Neutrophil (primary cell): ENCODE results near the gene RHBDL1.

Source experiments
- H3K27ac ChIP-seq: fragments of 200-600 bp; sonication (generic); 2 replicates; pipeline ENCODE4 v1.5.1; 2016; ENCODE audit warnings: mild to moderate bottlenecking, moderate library complexity
- H3K27me3 ChIP-seq: fragments of 200-600 bp; sonication (generic); 2 replicates; pipeline ENCODE4 v1.6.0; 2016; ENCODE audit warnings: mild to moderate bottlenecking
- H3K36me3 ChIP-seq: fragments of 200-600 bp; sonication (generic); 2 replicates; pipeline ENCODE4 v1.5.1; 2017
- H3K4me1 ChIP-seq, 2 experiments: fragments of 200-600 bp in 1 of 2; sonication (generic) in 1 of 2; 1 replicate in 1 of 2; 2 replicates in 1 of 2; pipeline versions ENCODE4 v1.5.1 to v1.6.1; 2013 to 2016; ENCODE audit warnings: low read depth in 1 of 2, low read length in 1 of 2, mild to moderate bottlenecking in 1 of 2, moderate library complexity in 1 of 2; ENCODE audit not compliant: control insufficient read depth in 1 of 2, insufficient read depth in 1 of 2
- H3K4me3 ChIP-seq, 2 experiments: fragments of 200-600 bp in 1 of 2; sonication (generic) in 1 of 2; 1 replicate in 1 of 2; 2 replicates in 1 of 2; pipeline ENCODE4 v1.5.1; 2013 to 2016; ENCODE audit warnings: low read depth in 1 of 2, low read length in 1 of 2, mild to moderate bottlenecking in 1 of 2, moderate library complexity in 1 of 2
- H3K9me3 ChIP-seq: fragments of 200-600 bp; sonication (generic); 2 replicates; pipeline ENCODE4 v1.5.1; 2016
- TF ChIP-seq, protein P1 (sequence below): fragments of 200-600 bp; sonication (generic); IDR thresholded peaks from 2 replicates; pipeline ENCODE4 v1.5.1; 2016; ENCODE audit warnings: antibody characterized with exemption

Gene RHBDL1

DNA sequence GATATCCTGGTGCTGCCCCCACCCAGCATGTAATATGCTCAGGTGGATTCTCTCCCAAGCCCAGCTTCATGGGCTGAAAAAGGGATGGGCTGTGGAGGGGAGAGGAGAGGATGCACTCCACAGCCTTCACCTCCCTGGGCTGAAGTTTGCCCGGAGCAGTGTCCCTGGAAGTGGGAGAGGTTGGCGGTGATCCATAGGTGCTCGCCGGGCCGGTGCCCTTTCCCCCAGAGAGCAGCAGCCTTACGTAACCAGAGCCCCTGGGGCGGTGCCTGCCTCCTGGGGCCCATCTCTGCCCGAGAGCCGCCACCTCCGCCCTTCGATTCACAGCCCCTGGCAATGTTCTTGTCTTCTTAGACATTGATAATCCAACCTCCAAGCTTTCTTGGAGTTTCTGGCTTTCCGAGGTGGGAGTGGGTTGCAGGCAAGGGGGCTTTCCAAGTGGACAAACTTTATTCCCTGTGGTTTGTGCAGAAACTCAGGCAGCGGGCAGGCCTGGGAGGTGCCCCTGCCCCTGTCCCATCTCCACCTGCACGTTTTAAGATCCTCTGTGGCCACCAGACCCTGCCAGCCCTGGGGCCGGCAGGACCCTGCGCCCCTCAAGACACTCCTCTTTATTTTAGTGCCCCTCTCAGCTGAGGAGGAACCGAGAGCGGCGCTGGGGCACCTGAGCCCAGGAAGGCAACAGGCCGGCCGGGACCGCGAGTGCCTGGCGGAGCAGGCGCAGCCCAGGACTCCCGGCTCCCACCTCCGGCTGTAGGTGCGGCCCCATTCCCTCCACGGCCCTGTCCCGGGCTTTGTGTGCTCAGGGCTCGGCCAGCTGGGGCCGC is 29.4 kb upstream of the RHBDL1 start:
- no peak overlapping the region for H3K27ac ChIP-seq

DNA sequence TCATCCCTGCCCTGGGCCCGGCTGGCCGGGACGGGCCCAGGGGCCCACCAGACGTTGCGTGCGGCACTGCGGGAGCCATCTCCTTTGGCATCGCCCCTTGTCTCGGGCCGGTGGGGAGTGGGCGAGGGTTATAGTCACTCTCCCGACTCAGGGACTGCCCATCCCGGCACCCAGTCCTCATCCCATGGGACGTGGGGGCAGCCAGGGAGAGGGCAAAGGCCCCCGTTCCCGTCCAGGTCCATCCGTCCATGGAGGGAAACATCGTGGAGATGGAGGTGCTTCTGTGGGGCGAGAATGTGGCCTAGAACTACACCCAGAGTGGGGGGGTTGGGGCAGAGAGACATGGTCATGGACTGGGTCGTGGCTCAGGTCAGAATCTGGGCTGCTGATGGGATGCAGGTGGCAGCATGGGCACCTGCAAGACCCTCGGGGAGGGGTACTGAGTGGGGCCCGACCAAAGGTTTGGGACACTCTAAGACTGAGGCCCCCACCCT is 28.7 kb upstream of the RHBDL1 start:
- no peak overlapping the region for H3K4me3 ChIP-seq
- H3K27ac ChIP-seq = no peak overlapping the region

More for the DNA sequence above, 29.4 kb upstream of the RHBDL1 start:
- no peak overlapping the region for H3K4me3 ChIP-seq
- no peaks in the 10 kb centered on the region for H3K27me3 ChIP-seq
- H3K9me3 ChIP-seq = no peaks in the 10 kb centered on the region
- H3K36me3 ChIP-seq = no peaks in the 10 kb centered on the region
- TF ChIP-seq, protein P1, sequence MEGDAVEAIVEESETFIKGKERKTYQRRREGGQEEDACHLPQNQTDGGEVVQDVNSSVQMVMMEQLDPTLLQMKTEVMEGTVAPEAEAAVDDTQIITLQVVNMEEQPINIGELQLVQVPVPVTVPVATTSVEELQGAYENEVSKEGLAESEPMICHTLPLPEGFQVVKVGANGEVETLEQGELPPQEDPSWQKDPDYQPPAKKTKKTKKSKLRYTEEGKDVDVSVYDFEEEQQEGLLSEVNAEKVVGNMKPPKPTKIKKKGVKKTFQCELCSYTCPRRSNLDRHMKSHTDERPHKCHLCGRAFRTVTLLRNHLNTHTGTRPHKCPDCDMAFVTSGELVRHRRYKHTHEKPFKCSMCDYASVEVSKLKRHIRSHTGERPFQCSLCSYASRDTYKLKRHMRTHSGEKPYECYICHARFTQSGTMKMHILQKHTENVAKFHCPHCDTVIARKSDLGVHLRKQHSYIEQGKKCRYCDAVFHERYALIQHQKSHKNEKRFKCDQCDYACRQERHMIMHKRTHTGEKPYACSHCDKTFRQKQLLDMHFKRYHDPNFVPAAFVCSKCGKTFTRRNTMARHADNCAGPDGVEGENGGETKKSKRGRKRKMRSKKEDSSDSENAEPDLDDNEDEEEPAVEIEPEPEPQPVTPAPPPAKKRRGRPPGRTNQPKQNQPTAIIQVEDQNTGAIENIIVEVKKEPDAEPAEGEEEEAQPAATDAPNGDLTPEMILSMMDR = no peak
- peaks cover 43 to 56% of the 10 kb centered on the region in 2 experiments for H3K4me1 ChIP-seq

DNA sequence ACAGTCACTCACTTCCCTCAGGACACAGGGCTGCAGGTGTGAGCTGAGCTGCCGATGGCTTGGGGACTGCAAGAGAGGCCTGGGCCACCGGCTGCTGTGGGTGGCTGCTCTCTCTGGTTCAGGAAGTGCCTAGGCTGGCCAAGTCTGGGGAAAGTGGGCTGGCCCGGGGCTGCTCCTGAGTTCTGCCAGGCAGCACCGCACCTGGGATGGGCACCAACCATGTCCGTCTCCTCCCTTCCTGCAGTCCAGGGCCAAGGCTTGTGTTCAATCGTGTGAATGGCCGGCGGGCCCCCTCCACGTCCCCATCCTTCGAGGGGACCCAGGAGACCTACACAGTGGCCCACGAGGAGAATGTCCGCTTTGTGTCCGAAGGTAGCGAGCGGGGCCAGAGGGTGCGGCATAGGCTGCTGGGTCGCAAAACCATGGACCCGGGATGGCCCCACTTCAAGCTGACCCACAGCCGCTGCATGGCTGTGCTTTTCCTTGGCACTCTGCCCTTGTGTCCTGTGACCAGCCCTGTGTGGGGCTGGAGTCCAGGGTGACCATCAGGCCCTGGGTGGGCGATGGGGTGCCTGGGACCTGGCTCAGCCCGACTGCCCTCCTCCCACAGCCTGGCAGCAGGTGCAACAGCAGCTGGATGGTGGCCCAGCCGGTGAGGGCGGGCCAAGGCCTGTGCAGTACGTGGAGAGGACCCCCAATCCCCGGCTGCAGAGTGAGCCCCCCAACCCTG is 28.1 kb upstream of the RHBDL1 start:
- H3K27ac ChIP-seq = no peak overlapping the region
- peaks cover 37 to 46% of the 10 kb centered on the region in 2 experiments for H3K4me1 ChIP-seq
- no peaks in the 10 kb centered on the region for H3K27me3 ChIP-seq

More for the DNA sequence above, 28.7 kb upstream of the RHBDL1 start:
- Histone ChIP-seq H3K9me3 (no peaks in the 10 kb centered on the region), H3K27me3 (no peaks in the 10 kb centered on the region), H3K4me1 (peaks cover 38 to 50% of the 10 kb centered on the region in 2 experiments), H3K36me3 (no peaks in the 10 kb centered on the region)
- TF ChIP-seq, protein P1 = no peak

DNA sequence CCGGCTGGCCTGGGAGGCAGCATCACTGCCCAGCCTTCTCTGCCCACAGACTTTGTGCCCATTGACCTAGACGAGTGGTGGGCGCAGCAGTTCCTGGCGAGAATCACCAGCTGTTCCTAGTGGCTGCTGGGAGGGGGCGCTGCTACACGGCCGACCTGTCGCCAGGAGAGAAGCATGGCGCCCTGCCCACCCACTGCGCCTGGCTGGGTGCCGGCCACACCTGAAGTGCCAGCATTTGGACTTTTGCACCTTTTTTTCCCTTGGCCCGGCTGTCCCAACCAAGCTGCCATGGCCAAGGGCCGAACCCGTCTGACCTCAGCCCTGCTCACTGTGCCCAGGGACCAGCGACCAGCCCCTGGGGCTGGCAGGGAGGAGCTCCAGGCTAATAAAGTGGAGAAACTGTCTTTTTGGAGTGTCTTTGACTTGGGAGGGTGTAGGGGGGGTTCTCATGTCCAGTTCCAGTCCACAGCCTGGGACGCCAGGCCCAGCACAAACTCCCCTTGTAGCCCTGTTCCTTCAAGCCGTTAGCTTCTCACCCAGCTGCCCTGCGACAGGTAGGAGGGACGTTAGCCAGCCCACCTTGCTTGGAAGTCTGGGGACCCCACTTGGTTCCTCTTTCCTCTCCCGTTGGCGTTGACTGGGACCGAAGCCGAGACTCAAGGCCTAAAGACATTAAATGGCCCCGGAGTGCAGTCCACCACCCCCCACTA is 27.2 kb upstream of the RHBDL1 start:
- H3K4me1 ChIP-seq = peaks cover 28 to 37% of the 10 kb centered on the region in 2 experiments
- H3K4me3 ChIP-seq = peak overlapping the region; percentile 80 to 84
- no peaks in the 10 kb centered on the region for H3K27me3 ChIP-seq
- no peaks in the 10 kb centered on the region for H3K9me3 ChIP-seq
- TF ChIP-seq, protein P1 = no peak
- no peaks in the 10 kb centered on the region for H3K36me3 ChIP-seq
- H3K27ac ChIP-seq = peak overlapping the region; percentile 78

More for the DNA sequence above, 28.1 kb upstream of the RHBDL1 start:
- no peaks in the 10 kb centered on the region for H3K9me3 ChIP-seq
- H3K36me3 ChIP-seq = no peaks in the 10 kb centered on the region
- H3K4me3 ChIP-seq = no peak overlapping the region
- TF ChIP-seq, protein P1 = no peak
